Measurements from ENCODE around the gene ZNF536. TPM values are rescaled to one million over a fixed set of nuclear protein-coding genes. Genes with fewer than 3 reads are reported as not detected.

Gene ZNF536
- total RNA-seq, 1 experiment from 2014 or later = 0.05 TPM

GRCh38 chr19:30341611-30342201 lies 30.5 kb upstream of the ZNF536 start:
- Histone ChIP-seq H3K27me3 (ENCODE audit: control insufficient read depth, insufficient read depth, low read length) (0 out of 2 replicates have a peak, but pooled peaks cover 2% of the 10 kb centered on the region), H3K27ac (ENCODE audit: low read length) (no peak overlapping the region), H3K36me3 (ENCODE audit: control insufficient read depth, insufficient read depth, low read length) (no peaks in the 10 kb centered on the region), H3K4me1 (ENCODE audit: control insufficient read depth, insufficient read depth, low read length) (no peaks in the 10 kb centered on the region), H3K4me3 (ENCODE audit: low read depth in 2 of 2, low read length in 2 of 2) (no peak overlapping the region), H3K9me3 (ENCODE audit: control insufficient read depth, insufficient read depth, low read depth, low read length) (no peaks in the 10 kb centered on the region)
- in situ Hi-C loops (cut with HindIII; ENCODE audit: low pct_unique_long_range_greater_than_20kb, low sequenced_read_pairs) = no loop called here
- TF ChIP-seq TCF7L2 (IDR thresholded peaks at IDR 0.05; ENCODE audit: low read depth, low read length) (no peak), REST (IDR thresholded peaks at IDR 0.05; ENCODE audit: insufficient read depth in 1 of 2, low read depth in 2 of 2, low read length in 1 of 2) (no peak), SIN3A (IDR thresholded peaks at IDR 0.05; ENCODE audit: borderline replicate concordance, insufficient read depth, low read depth, low read length) (no peak), POLR2AphosphoS5 (IDR thresholded peaks at IDR 0.05; ENCODE audit: low read depth, low read length) (no peak)
- TF ChIP-seq, protein P1, sequence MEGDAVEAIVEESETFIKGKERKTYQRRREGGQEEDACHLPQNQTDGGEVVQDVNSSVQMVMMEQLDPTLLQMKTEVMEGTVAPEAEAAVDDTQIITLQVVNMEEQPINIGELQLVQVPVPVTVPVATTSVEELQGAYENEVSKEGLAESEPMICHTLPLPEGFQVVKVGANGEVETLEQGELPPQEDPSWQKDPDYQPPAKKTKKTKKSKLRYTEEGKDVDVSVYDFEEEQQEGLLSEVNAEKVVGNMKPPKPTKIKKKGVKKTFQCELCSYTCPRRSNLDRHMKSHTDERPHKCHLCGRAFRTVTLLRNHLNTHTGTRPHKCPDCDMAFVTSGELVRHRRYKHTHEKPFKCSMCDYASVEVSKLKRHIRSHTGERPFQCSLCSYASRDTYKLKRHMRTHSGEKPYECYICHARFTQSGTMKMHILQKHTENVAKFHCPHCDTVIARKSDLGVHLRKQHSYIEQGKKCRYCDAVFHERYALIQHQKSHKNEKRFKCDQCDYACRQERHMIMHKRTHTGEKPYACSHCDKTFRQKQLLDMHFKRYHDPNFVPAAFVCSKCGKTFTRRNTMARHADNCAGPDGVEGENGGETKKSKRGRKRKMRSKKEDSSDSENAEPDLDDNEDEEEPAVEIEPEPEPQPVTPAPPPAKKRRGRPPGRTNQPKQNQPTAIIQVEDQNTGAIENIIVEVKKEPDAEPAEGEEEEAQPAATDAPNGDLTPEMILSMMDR (IDR thresholded peaks at IDR 0.05) = no peak
- CTCF ChIA-PET = no interaction called here
- intact Hi-C loops (cut with micrococcal nuclease; ENCODE audit: unreplicated experiment) = no loop called here
- no TSS peak for BruUV-seq (replicated peaks)
- POLR2A ChIA-PET = no interaction called here
- no peak for DNase-seq (ENCODE audit: low read depth, low spot score)
- ATAC-seq = no peak

- in situ Hi-C loops (cut with HindIII; ENCODE audit: low pct_unique_long_range_greater_than_20kb, low sequenced_read_pairs) = no loop called here
- POLR2A ChIA-PET = no interaction called here
- BruUV-seq (replicated peaks) = no TSS peak
These were observed 29.3 kb upstream of the ZNF536 start for GRCh38 chr19:30342901-30343300.

More at GRCh38 chr19:30342901-30343300, 29.3 kb upstream of the ZNF536 start:
- intact Hi-C loops (cut with micrococcal nuclease; ENCODE audit: unreplicated experiment) = no loop called here
- H3K27me3 ChIP-seq (ENCODE audit: control insufficient read depth, insufficient read depth, low read length) = 0 out of 2 replicates have a peak, but pooled peaks cover 4% of the 10 kb centered on the region
- no peaks in the 10 kb centered on the region for H3K36me3 ChIP-seq (ENCODE audit: control insufficient read depth, insufficient read depth, low read length)
- CTCF ChIA-PET = no interaction called here
- no peaks in the 10 kb centered on the region for H3K9me3 ChIP-seq (ENCODE audit: control insufficient read depth, insufficient read depth, low read depth, low read length)
- ATAC-seq = no peak
- DNase-seq (ENCODE audit: low read depth, low spot score) = no peak
- TF ChIP-seq REST (IDR thresholded peaks at IDR 0.05; ENCODE audit: insufficient read depth in 1 of 2, low read depth in 2 of 2, low read length in 1 of 2) (no peak), POLR2AphosphoS5 (IDR thresholded peaks at IDR 0.05; ENCODE audit: low read depth, low read length) (no peak), SIN3A (IDR thresholded peaks at IDR 0.05; ENCODE audit: borderline replicate concordance, insufficient read depth, low read depth, low read length) (no peak), TCF7L2 (IDR thresholded peaks at IDR 0.05; ENCODE audit: low read depth, low read length) (no peak)
- TF ChIP-seq, protein P1 (IDR thresholded peaks at IDR 0.05) = no peak
- no peaks in the 10 kb centered on the region for H3K4me1 ChIP-seq (ENCODE audit: control insufficient read depth, insufficient read depth, low read length)
- H3K4me3 ChIP-seq (ENCODE audit: low read depth in 2 of 2, low read length in 2 of 2) = no peak overlapping the region
- H3K27ac ChIP-seq (ENCODE audit: low read length) = no peak overlapping the region
